GM10248 (cell line): Measurements from ENCODE around the gene ABCA4.
"Not testable (repeated sequence)": the region's sequence is repeated elsewhere in the genome, so short reads cannot be mapped to it uniquely, and the experiment has no call there.

ENCODE experiments used
- CTCF ChIA-PET: fragments of 300-600 bp; sonication (Branson Sonifier 250); formaldehyde crosslinking; extraction: SDS; loops from one replicate; lab custom pipeline; 2021; ENCODE audit warnings: antibody characterized with exemption; lab: Yijun Ruan, JAX
- POLR2A ChIA-PET: fragments of 350-650 bp; sonication (Branson Sonifier 250); formaldehyde crosslinking; extraction: SDS; loops from one replicate; lab custom pipeline; 2020; ENCODE audit warnings: antibody characterized with exemption; lab: Yijun Ruan, JAX
- DNase-seq: peaks from one replicate; pipeline ENCODE4 v3.0.0; 2012; ENCODE audit errors: extremely low spot score
- CTCF ChIP-seq: IDR thresholded peaks from 2 replicates; pipeline ENCODE4 v1.5.1; 2012; ENCODE audit warnings: mild to moderate bottlenecking, low read depth; ENCODE audit errors: extremely low read depth, missing control alignments, control extremely low read depth

Gene ABCA4

GRCh38 chr1:94120991-94121390 lies at the start of gene ABCA4:
Gene ABCA4 (minus strand): TSS chr1:94121148. CDS start chr1:94121045, 103 bp downstream.
- CTCF ChIA-PET: no interaction called here
- DNase-seq: no peak
- TF ChIP-seq CTCF: no peak
- POLR2A ChIA-PET: no interaction called here

DNA sequence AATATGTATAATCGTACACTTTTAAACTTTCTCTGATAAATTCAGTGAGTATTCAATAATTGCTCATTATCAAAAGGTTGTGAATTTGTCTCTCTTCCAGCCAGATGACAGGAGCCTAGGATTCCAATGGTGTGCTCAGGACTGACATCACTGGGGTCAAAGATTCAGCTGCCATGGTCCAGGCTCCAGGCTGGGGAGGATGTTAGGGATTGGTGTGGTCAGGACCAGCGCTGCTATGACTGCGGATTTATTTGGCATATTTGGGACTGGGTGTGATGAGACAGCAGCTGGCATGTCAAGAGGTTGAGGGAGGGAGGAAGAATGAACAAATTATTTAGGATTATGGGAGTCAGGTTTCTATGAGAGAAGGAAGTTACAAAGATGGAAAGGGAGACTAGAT lies 48.2 kb upstream of the ABCA4 start:
- CTCF ChIA-PET: interaction anchor here (1.0 kb wide), 1 partner anchor 59 kb away, joined by 3 read pairs; no protein-coding TSS in a partner anchor
- DNase-seq: no peak
- no peak for TF ChIP-seq CTCF
- POLR2A ChIA-PET: no interaction called here

DNA sequence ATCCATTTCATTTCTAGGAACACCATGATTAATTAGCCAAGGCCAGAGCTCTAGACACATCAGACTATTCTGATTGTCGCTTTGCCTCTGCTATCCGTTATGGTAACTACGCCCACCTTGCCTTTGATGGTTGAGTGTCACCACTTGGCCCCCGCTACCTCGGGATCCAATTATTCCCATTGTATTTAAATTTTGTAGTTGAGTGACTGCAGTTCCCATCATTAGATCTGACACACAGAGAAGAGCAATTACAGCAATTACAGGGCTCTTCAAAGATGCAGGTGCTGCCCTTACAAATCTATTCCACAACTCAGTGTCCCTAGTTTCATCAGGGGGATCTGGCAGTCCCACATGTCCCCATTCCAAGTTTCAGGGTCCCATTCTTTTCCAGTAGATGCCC lies 44.9 kb upstream of the ABCA4 start:
- CTCF ChIA-PET: interaction anchor here (1.1 to 1.5 kb wide), 4 partner anchors 10 to 20 kb away, joined by 3 read pairs; no protein-coding TSS in a partner anchor

DNA sequence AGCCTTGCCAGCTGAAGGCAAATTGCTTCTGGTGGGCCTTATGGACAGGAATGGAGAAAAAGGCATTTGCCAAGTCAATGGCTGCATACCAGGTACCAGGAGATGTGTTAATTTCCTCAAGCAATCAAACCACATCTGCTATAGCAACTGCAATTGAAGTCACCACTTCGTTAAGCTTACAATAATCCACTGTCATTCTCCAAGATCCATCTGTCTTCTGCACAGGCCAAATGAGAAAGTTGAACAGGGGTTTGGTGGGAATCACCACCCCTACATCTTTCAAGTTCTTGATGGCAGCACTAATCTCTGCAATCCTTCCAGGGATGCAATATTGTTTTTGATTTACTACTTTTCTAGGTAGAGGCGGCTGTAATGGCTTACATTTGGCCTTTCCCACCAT lies 43.9 kb upstream of the ABCA4 start:
- DNase-seq, POLR2A ChIA-PET: not testable (repeated sequence)
- CTCF ChIA-PET: interaction anchor here (1.1 kb wide), 2 partner anchors 9 to 11 kb away, joined by 3 read pairs; no protein-coding TSS in a partner anchor

More for the DNA sequence above, 44.9 kb upstream of the ABCA4 start:
- POLR2A ChIA-PET: no interaction called here
- no peak for TF ChIP-seq CTCF
- no peak for DNase-seq

GRCh38 chr1:94164121-94164520 lies 43.2 kb upstream of the ABCA4 start:
- CTCF ChIA-PET, DNase-seq, POLR2A ChIA-PET: not testable (repeated sequence)

DNA sequence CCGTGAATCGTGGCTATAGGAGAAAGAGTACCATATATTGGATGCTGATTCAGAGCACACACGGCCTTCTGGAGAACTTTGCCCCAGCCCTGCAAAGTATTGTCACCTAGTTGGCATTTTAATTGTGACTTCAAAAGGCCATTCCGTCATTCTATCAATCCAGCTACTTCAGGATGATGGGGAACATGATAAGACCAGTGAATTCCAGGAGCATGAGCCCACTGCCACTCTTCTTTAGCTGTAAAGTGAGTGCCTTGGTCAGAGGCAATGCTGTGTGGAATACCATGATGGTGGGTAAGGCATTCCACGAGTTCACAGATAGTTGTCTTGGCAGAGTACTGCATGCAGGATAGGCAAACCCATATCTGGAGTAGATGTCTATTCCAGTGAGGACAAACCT lies 42.3 kb upstream of the ABCA4 start:
- CTCF ChIA-PET, POLR2A ChIA-PET, DNase-seq: not testable (repeated sequence)

- no peak for TF ChIP-seq CTCF
- ChIA-PET CTCF (no interaction called here), POLR2A (no interaction called here)
- DNase-seq: no peak
Observed at GRCh38 chr1:94160811-94161210, 39.9 kb upstream of the ABCA4 start.

DNA sequence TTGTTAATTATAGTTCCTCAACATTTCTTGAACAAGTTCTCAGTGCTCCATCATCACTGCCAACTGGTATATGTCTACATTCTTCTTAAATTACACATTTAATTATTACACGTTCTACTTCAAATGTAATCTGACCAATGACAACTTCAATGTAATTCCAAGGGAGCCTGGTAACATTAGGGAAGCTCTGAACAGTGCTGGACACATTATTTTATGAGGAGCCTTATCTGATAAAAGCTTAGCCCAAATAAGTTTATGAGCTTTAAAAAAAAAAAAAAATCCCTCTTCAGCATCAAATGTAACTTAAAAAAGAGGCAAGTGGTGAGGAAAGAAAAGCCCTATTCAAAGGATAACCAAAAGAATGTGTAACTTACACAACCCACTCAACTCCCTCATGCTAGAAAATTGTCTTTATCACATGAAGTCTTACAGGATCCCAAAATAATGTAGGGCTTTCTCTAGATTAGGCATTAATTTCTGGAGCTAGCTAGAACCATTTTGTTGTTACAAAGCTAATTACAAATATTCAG lies 35.2 kb upstream of the ABCA4 start:
- no peak for DNase-seq
- CTCF ChIA-PET: interaction anchor here (0.9 to 1.2 kb wide), 2 partner anchors 9 to 42 kb away, joined by 3 read pairs; no protein-coding TSS in a partner anchor
- TF ChIP-seq CTCF: no peak
- POLR2A ChIA-PET: no interaction called here
